NCI-H2107 treated with DMSO at 0.1 percent for 48 hours (cell line): ENCODE data around the gene ACP4.
A peak's percentile ranks its signal among the peaks of the same experiment; 100 is the strongest.

Experiments used
- DNase-seq: peaks from one replicate; lab custom pipeline; 2025; ENCODE audit not compliant: unreplicated experiment; lab: John Stamatoyannopoulos, UW

The ACP4 gene

GRCh38 chr19:50839712-50840655 is 49.8 kb downstream of the ACP4 start:
- DNase-seq: no peak

- no peak for DNase-seq
These were observed 51.9 kb downstream of the ACP4 start for GRCh38 chr19:50842130-50842529.

- no peak for DNase-seq
These were observed 53.0 kb downstream of the ACP4 start for GRCh38 chr19:50843205-50843604.

- no peak for DNase-seq
These were observed 53.5 kb downstream of the ACP4 start for GRCh38 chr19:50843701-50844221.

- DNase-seq: peak; percentile 21
These were observed 54.2 kb downstream of the ACP4 start for GRCh38 chr19:50844296-50844935.
